HFFc6 (cell line): ENCODE data around the gene SLC6A9. TPM values are rescaled to one million over a fixed set of nuclear protein-coding genes. Genes with fewer than 3 reads are reported as not detected.

ENCODE experiments used
- DNase-seq: peaks from one replicate; pipeline ENCODE4 v3.0.0-alpha.2; 2018
- H3K27ac Mint-ChIP-seq: 2 replicates; pipeline ENCODE4 v1.8.0; 2020; ENCODE audit warnings: mild to moderate bottlenecking, mixed read lengths
- H3K27me3 Mint-ChIP-seq: 2 replicates; pipeline ENCODE4 v1.8.0; 2021; ENCODE audit warnings: mild to moderate bottlenecking, moderate library complexity, mixed read lengths; ENCODE audit not compliant: insufficient read depth
- H3K36me3 Mint-ChIP-seq: 2 replicates; pipeline ENCODE4 v1.8.0; 2021; ENCODE audit warnings: low read depth, mixed read lengths
- H3K4me1 Mint-ChIP-seq: 2 replicates; pipeline ENCODE4 v1.8.0; 2020; ENCODE audit warnings: low read depth, mixed read lengths
- H3K4me3 Mint-ChIP-seq: 2 replicates; pipeline ENCODE4 v1.8.0; 2020; ENCODE audit warnings: mild to moderate bottlenecking, moderate library complexity, mixed read lengths
- H3K9me3 Mint-ChIP-seq: 2 replicates; pipeline ENCODE4 v1.8.0; 2020; ENCODE audit warnings: mild to moderate bottlenecking, mixed read lengths
- CTCF ChIP-seq: fragments of 200-600 bp; sonication (generic); IDR thresholded peaks from 2 replicates; pipeline ENCODE4 v1.5.0; 2021; ENCODE audit warnings: antibody characterized with exemption, mild to moderate bottlenecking
- total RNA-seq, 6 experiments: library from RNA; stranded (reverse); fragmentation: NEBNext Ultra II Directional; extraction: Animal tissue kit (Norgen Biotek cat#: 25700); gene quantifications; 2 replicates in 1 of 6; 3 replicates in 5 of 6; pipeline ENCODE4 v1.2.3, GENCODE V29; 2021

The SLC6A9 gene
- total RNA-seq, 6 experiments from 2014 or later, result 8.3 to 11.0 (median 9.3) TPM

GRCh38 chr1:44049839-44050238 is 18.6 kb upstream of the SLC6A9 start:
- no peaks in the 10 kb centered on the region; the same call in 1 of the 2 replicates for H3K27me3 Mint-ChIP-seq
- no peak for TF ChIP-seq CTCF
- DNase-seq, result peak; percentile 94

GRCh38 chr1:44048532-44049215 is 17.4 kb upstream of the SLC6A9 start:
- peaks cover 72% of the 10 kb centered on the region for H3K4me1 Mint-ChIP-seq
- H3K36me3 Mint-ChIP-seq, result peaks cover 8% of the 10 kb centered on the region; the same call in 1 of the 2 replicates
- DNase-seq, result peak; percentile 77
- H3K4me3 Mint-ChIP-seq, result peak overlapping the region; percentile 77
- no peak for TF ChIP-seq CTCF
- H3K27me3 Mint-ChIP-seq, result no peaks in the 10 kb centered on the region; the same call in 1 of the 2 replicates
- no peaks in the 10 kb centered on the region for H3K9me3 Mint-ChIP-seq
- peak overlapping the region; percentile 90 for H3K27ac Mint-ChIP-seq

More at GRCh38 chr1:44049839-44050238, 18.6 kb upstream of the SLC6A9 start:
- peaks cover 60% of the 10 kb centered on the region for H3K4me1 Mint-ChIP-seq
- peak overlapping the region; percentile 90 for H3K27ac Mint-ChIP-seq
- H3K4me3 Mint-ChIP-seq, result peak overlapping the region; percentile 61; the same call in 1 of the 2 replicates
- no peaks in the 10 kb centered on the region for H3K9me3 Mint-ChIP-seq
- peaks cover 8% of the 10 kb centered on the region; the same call in 1 of the 2 replicates for H3K36me3 Mint-ChIP-seq

- Mint-ChIP-seq H3K9me3 (no peaks in the 10 kb centered on the region), H3K4me1 (peaks cover 78% of the 10 kb centered on the region), H3K4me3 (peak overlapping the region; percentile 77), H3K27ac (peak overlapping the region; percentile 90), H3K27me3 (no peaks in the 10 kb centered on the region; the same call in 1 of the 2 replicates), H3K36me3 (peaks cover 8% of the 10 kb centered on the region; the same call in 1 of the 2 replicates)
- DNase-seq, result no peak
- TF ChIP-seq CTCF, result no peak
Measured at GRCh38 chr1:44047131-44047530, 15.9 kb upstream of the SLC6A9 start.

- no peaks in the 10 kb centered on the region for H3K36me3 Mint-ChIP-seq
- H3K4me3 Mint-ChIP-seq, result no peak overlapping the region
- H3K27ac Mint-ChIP-seq, result no peak overlapping the region
- no peak for TF ChIP-seq CTCF
- DNase-seq, result no peak
- no peaks in the 10 kb centered on the region for H3K9me3 Mint-ChIP-seq
- H3K27me3 Mint-ChIP-seq, result no peaks in the 10 kb centered on the region; the same call in 1 of the 2 replicates
- H3K4me1 Mint-ChIP-seq, result peaks cover 73% of the 10 kb centered on the region
Measured at GRCh38 chr1:44045064-44045463, 13.8 kb upstream of the SLC6A9 start.

GRCh38 chr1:44044071-44044801 is 13.0 kb upstream of the SLC6A9 start:
- no peaks in the 10 kb centered on the region for H3K36me3 Mint-ChIP-seq
- H3K9me3 Mint-ChIP-seq, result no peaks in the 10 kb centered on the region
- H3K27me3 Mint-ChIP-seq, result no peaks in the 10 kb centered on the region; the same call in 1 of the 2 replicates
- no peak overlapping the region for H3K4me3 Mint-ChIP-seq
- TF ChIP-seq CTCF, result no peak
- DNase-seq, result no peak
- peaks cover 73% of the 10 kb centered on the region for H3K4me1 Mint-ChIP-seq
- H3K27ac Mint-ChIP-seq, result no peak overlapping the region
